Ectodermal cell (in vitro differentiated cells): ENCODE results near the gene MYO9B. TPM values are rescaled to one million over a fixed set of nuclear protein-coding genes. Genes with fewer than 3 reads are reported as not detected.

Experiments used
- H3K27ac ChIP-seq: 2 replicates; pipeline ENCODE4 v1.7.0; 2013; ENCODE audit warnings: mild to moderate bottlenecking, low read depth, low read length; ENCODE audit not compliant: insufficient read depth, poor library complexity, severe bottlenecking
- H3K27me3 ChIP-seq: 2 replicates; pipeline ENCODE4 v1.7.0; 2013; ENCODE audit warnings: mild to moderate bottlenecking, low read length; ENCODE audit not compliant: insufficient read depth, control insufficient read depth, poor library complexity, severe bottlenecking
- H3K36me3 ChIP-seq: one replicate; pipeline ENCODE4 v1.7.0; 2013; ENCODE audit warnings: low read length; ENCODE audit not compliant: control insufficient read depth, insufficient read depth
- H3K4me1 ChIP-seq: one replicate; pipeline ENCODE4 v1.7.0; 2013; ENCODE audit warnings: low read length; ENCODE audit not compliant: control insufficient read depth, insufficient read depth
- H3K4me3 ChIP-seq: 2 replicates; pipeline ENCODE4 v1.7.0; 2013; ENCODE audit warnings: low read depth, low read length, control low read depth; ENCODE audit not compliant: insufficient read depth
- H3K9me3 ChIP-seq: 2 replicates; pipeline ENCODE4 v1.7.0; 2013; ENCODE audit warnings: mild to moderate bottlenecking, low read length, moderate library complexity; ENCODE audit not compliant: control insufficient read depth
- WGBS, 2 experiments: methylation state at CpG; one replicate each; pipeline ENCODE4 v1.1.7; 2013; ENCODE audit warnings: missing lambda C conversion rate in 2 of 2; 5-methylcytosine and 5-hydroxymethylcytosine counted together
- polyA plus RNA-seq, 4 experiments: library from polyadenylated mRNA; stranded (reverse); fragments of 50-300 nt; gene quantifications; one replicate each; pipeline ENCODE4 v1.2.3, GENCODE V29; 2013

The MYO9B gene
- 66.6 TPM for polyA plus RNA-seq (2013, experiment 1 of 4)
- 66.6 TPM for polyA plus RNA-seq (2013, experiment 2 of 4)
- polyA plus RNA-seq (2013, experiment 3 of 4), result 49.2 TPM
- 47.1 TPM for polyA plus RNA-seq (2013, experiment 4 of 4)

DNA sequence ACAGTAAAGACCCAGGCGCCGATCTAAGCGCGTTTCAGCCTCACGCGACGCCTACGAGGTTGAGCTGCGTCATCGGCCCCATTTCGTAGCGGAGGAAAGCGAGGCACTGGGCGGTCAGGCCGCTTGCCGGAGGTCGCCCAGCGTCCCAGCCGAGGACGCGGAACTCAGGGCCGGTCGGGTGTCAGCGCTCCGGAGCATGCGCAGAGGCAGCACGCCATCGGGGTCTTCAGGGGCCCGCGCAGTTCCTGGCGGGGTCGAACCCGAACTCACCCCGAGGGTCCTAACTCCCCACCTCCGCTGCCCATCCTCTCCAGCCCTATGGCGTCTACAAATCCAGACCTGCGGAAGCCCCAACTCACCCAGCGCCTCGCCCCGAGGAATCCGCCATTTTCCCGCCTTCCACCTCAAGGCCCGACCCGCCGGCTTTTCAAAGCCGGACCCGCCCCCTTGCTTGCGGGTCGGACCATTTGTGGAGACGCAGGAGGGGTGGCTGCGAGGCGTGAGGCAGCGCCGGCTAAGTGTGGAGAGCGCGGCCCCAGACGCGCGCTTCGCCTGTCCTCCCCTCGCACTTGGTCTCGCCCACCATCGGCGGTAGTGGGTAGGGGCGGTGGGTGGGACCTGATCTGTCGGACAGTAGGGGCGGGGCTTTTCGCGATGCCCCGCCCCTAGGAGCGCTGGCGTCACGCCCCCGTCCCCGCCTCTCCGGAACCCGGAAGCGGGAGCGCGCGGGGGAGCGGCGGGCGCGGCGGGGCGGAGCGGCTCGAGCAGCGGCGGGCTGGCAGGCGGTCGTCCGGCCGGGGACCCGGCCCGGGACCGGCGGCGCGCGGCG, at the start of gene MYO9B, which contains the start of gene HAUS8:
TSS of gene MYO9B (plus strand) at position 743 of the 829 bp plus-strand sequence. CDS start 25,941 bp downstream, outside the sequence.
TSS of gene HAUS8 (minus strand) at position 418 of the 829 bp plus-strand sequence. CDS start at position 388, 30 bp downstream.
- Histone ChIP-seq H3K9me3 (no peaks in the 10 kb centered on the region), H3K27me3 (no peaks in the 10 kb centered on the region), H3K4me1 (peaks cover 37% of the 10 kb centered on the region), H3K36me3 (peaks cover 5% of the 10 kb centered on the region), H3K4me3 (peak within 1 kb of the TSS; percentile 78), H3K27ac (peak within 1 kb of the TSS; percentile 69)
- WGBS, 2 experiments, result 1% methylated on average over 103 of the region's 103 CpGs

GRCh38 chr19:17025991-17026658, 49.5 kb upstream of the MYO9B start:
- peak overlapping the region; percentile 73 for H3K4me3 ChIP-seq
- WGBS, 2 experiments, result 2% methylated on average over 35 to 37 of the region's 40 CpGs
- no peaks in the 10 kb centered on the region for H3K4me1 ChIP-seq
- peaks cover 10% of the 10 kb centered on the region for H3K27me3 ChIP-seq
- H3K36me3 ChIP-seq, result peaks cover 5% of the 10 kb centered on the region
- no peak overlapping the region for H3K27ac ChIP-seq
- H3K9me3 ChIP-seq, result no peaks in the 10 kb centered on the region

DNA sequence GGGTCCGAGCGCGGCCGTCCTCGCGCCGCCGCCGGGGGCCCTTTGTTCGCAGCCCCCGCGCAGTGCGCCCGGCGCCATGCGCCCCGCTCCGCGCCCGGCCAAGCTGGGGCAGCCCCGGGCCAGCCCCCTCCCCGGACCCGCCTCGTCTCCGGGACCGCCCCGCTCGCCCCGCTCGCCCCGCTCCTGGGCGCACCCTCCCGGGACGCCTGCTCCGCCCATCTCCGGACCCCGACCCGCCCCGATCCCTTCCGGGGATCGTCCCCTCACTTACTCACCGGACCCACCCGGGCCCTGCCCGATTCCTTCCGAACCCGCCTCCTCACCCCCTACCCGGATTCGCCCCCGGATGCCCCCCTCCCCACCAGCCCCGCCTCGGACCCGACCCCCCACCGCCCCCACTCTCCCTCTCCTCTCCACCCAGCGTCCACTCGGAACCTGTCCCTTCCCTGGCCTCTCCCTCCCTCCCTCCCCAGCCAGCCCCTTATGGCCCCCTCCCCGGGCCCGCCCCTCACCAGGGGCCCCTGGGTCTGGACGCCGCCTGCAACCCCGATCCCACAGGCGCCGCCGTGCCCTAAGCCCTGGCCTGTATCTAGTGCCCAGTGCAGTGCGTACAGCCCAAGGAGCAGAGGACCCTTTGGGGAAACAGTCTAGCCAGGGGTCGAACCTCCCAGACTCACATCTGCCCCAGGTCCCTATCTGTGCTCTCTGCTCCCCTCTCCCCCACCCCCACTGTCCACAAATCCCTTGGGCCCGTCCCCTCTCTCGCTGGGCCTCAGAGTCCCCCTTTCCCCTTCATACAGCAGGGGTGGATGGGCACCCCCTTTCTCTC, 48.7 kb upstream of the MYO9B start, which contains the start of gene CPAMD8:
TSS of gene CPAMD8 (minus strand) at position 105 of the 829 bp plus-strand sequence. CDS start 168 bp downstream, outside the sequence.
- peaks cover 10% of the 10 kb centered on the region for H3K27me3 ChIP-seq
- H3K4me1 ChIP-seq, result no peaks in the 10 kb centered on the region
- WGBS, 2 experiments, result 3 to 6% methylated on average over 60 to 64 of the region's 67 CpGs
- no peak within 1 kb of the TSS for H3K27ac ChIP-seq
- peak within 1 kb of the TSS; percentile 73 for H3K4me3 ChIP-seq
- peaks cover 5% of the 10 kb centered on the region for H3K36me3 ChIP-seq
- H3K9me3 ChIP-seq, result no peaks in the 10 kb centered on the region

GRCh38 chr19:17027535-17027975, 48.0 kb upstream of the MYO9B start:
- WGBS, 2 experiments, result 62 to 68% methylated on average over 7 of the region's 7 CpGs
- Histone ChIP-seq H3K36me3 (peaks cover 5% of the 10 kb centered on the region), H3K4me1 (no peaks in the 10 kb centered on the region), H3K9me3 (no peaks in the 10 kb centered on the region), H3K27me3 (peaks cover 10% of the 10 kb centered on the region), H3K4me3 (peak overlapping the region; percentile 73), H3K27ac (no peak overlapping the region)

- Histone ChIP-seq H3K27me3 (no peaks in the 10 kb centered on the region), H3K36me3 (no peaks in the 10 kb centered on the region), H3K9me3 (no peaks in the 10 kb centered on the region), H3K4me1 (no peaks in the 10 kb centered on the region), H3K27ac (no peak overlapping the region), H3K4me3 (no peak overlapping the region)
- 89 to 90% methylated on average over 6 of the region's 6 CpGs for WGBS, 2 experiments
These were observed 43.8 kb upstream of the MYO9B start for GRCh38 chr19:17031741-17032140.

- Histone ChIP-seq H3K4me1 (no peaks in the 10 kb centered on the region), H3K27me3 (no peaks in the 10 kb centered on the region), H3K9me3 (no peaks in the 10 kb centered on the region), H3K27ac (no peak overlapping the region), H3K4me3 (no peak overlapping the region), H3K36me3 (no peaks in the 10 kb centered on the region)
- WGBS, 2 experiments, result 94% methylated on average over 15 of the region's 15 CpGs
These were observed 39.6 kb upstream of the MYO9B start for GRCh38 chr19:17035842-17036424.

GRCh38 chr19:17036640-17037039, 38.9 kb upstream of the MYO9B start:
- WGBS, 2 experiments, result 90 to 93% methylated on average over 4 of the region's 4 CpGs

DNA sequence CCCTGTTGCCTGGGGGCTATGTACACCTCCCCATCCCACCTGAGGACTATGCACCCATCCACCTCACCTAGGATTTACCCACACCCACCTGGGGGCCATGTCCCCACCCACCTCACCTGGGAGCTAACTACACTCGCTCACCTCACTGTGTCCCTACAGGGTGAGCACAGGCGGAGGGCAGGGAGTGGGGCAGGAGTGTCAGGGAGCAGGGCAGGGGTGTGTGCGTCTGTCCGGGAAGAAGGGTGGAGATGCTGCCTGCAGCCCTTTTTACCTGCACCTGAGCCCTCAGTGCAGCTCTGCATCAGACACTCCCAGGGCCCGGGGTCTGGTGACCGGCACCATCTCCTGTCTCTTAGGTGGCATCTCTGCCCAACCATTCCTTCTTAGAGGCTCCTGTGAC, 38.4 kb upstream of the MYO9B start:
- no peaks in the 10 kb centered on the region for H3K27me3 ChIP-seq
- peaks cover 4% of the 10 kb centered on the region for H3K4me1 ChIP-seq
- 95 to 96% methylated on average over 6 of the region's 6 CpGs for WGBS, 2 experiments
- no peak overlapping the region for H3K4me3 ChIP-seq
- no peak overlapping the region for H3K27ac ChIP-seq
- no peaks in the 10 kb centered on the region for H3K36me3 ChIP-seq
- H3K9me3 ChIP-seq, result no peaks in the 10 kb centered on the region

More at GRCh38 chr19:17036640-17037039, 38.9 kb upstream of the MYO9B start:
- Histone ChIP-seq H3K4me3 (no peak overlapping the region), H3K9me3 (no peaks in the 10 kb centered on the region), H3K27ac (no peak overlapping the region), H3K27me3 (no peaks in the 10 kb centered on the region), H3K4me1 (peaks cover under 1% of the 10 kb centered on the region), H3K36me3 (no peaks in the 10 kb centered on the region)

- no peaks in the 10 kb centered on the region for H3K9me3 ChIP-seq
- WGBS, 2 experiments, result 83 to 85% methylated on average over 15 of the region's 15 CpGs
- no peaks in the 10 kb centered on the region for H3K36me3 ChIP-seq
- no peak overlapping the region for H3K4me3 ChIP-seq
- H3K4me1 ChIP-seq, result peaks cover 4% of the 10 kb centered on the region
- H3K27me3 ChIP-seq, result no peaks in the 10 kb centered on the region
- no peak overlapping the region for H3K27ac ChIP-seq
These were observed 37.5 kb upstream of the MYO9B start for GRCh38 chr19:17037966-17038500.
